K562 (cell line): ENCODE data around the gene STEEP1. TPM values are rescaled to one million over a fixed set of nuclear protein-coding genes. Genes with fewer than 3 reads are reported as not detected.

Source experiments
- ATAC-seq: fragments of 200-7000 bp; cut with Tn5 transposase; 3 replicates; pipeline ENCODE4 v1.9.1; 2020; ENCODE audit warnings: moderate library complexity
- BruUV-seq: library from RNA; stranded (reverse); fragments of 400-500 nt; replicated peaks from 2 replicates; lab custom pipeline; 2021; lab: Mats Ljungman, UMichigan
- CTCF ChIA-PET: fragments of 300-600 bp; formaldehyde crosslinking; extraction: SDS; loops from one replicate; lab custom pipeline; 2021; ENCODE audit warnings: low intra/inter-chr PET ratio; lab: Yijun Ruan, JAX
- POLR2A ChIA-PET: fragments of 300-600, 350-650 bp; sonication (Branson Sonifier 250); formaldehyde crosslinking; extraction: SDS; loops from one replicate; lab custom pipeline; 2021; ENCODE audit warnings: antibody characterized with exemption, inconsistent platforms; lab: Yijun Ruan, JAX
- DNase-seq, 4 experiments: peaks; one replicate each; pipeline versions ENCODE4 v3.0.0 to v3.0.0-alpha.2; 2011 to 2018; ENCODE audit warnings: low spot score in 3 of 4, mixed read lengths in 3 of 4; ENCODE audit errors: extremely low read depth in 1 of 4
- FAIRE-seq: peaks from 2 replicates; lab custom pipeline; 2011; peaks lifted over from hg19 to GRCh38; lab: Jason Lieb, UNC
- H2AFZ ChIP-seq: 2 replicates; pipeline ENCODE4 v1.6.0; 2011; ENCODE audit warnings: low read depth, low read length, control low read depth, inconsistent platforms
- H3K27ac ChIP-seq: fragments of 200-600 bp; 3 replicates; pipeline ENCODE4 v1.8.0; 2011; ENCODE audit warnings: low read depth, mild to moderate bottlenecking, control low read depth, inconsistent platforms, low read length, moderate library complexity, mixed read lengths; ENCODE audit errors: extremely low read depth
- H3K27me3 ChIP-seq, 2 experiments: fragments of 300-600 bp in 1 of 2; 2 replicates in 1 of 2; 3 replicates in 1 of 2; pipeline versions ENCODE4 v1.6.0 to v1.8.0; 2011; ENCODE audit warnings: inconsistent platforms in 2 of 2, low read length in 2 of 2, mild to moderate bottlenecking in 1 of 2, mixed read lengths in 1 of 2, moderate library complexity in 1 of 2; ENCODE audit not compliant: control insufficient read depth in 2 of 2, insufficient read depth in 2 of 2
- H3K36me3 ChIP-seq: fragments of 300-600 bp; 3 replicates; pipeline ENCODE4 v1.8.0; 2011; ENCODE audit warnings: mild to moderate bottlenecking, low read length, inconsistent platforms; ENCODE audit not compliant: control insufficient read depth, insufficient read depth
- H3K4me1 ChIP-seq, 2 experiments: fragments of 200-600 bp in 1 of 2; replicated peaks in 1 of 2; 2 replicates in 1 of 2; 3 replicates in 1 of 2; pipeline versions ENCODE4 v1.5.1 to v1.8.0; 2011; ENCODE audit warnings: inconsistent platforms in 2 of 2, low read length in 2 of 2, mild to moderate bottlenecking in 1 of 2, mixed read lengths in 1 of 2, moderate library complexity in 1 of 2; ENCODE audit not compliant: control insufficient read depth in 2 of 2, insufficient read depth in 2 of 2
- H3K4me2 ChIP-seq: 2 replicates; pipeline ENCODE4 v1.6.1; 2011; ENCODE audit warnings: low read length, control low read depth, inconsistent platforms, mixed read lengths; ENCODE audit not compliant: insufficient read depth
- H3K4me3 ChIP-seq: fragments of 200-600 bp; sonication (generic), shearing (Covaris generic); 2 replicates; pipeline ENCODE4 v1.5.1; 2016; ENCODE audit warnings: control low read depth, inconsistent platforms
- H3K79me2 ChIP-seq: fragments of 200-600 bp; 3 replicates; pipeline ENCODE4 v1.8.0; 2011; ENCODE audit warnings: low read length, inconsistent platforms; ENCODE audit not compliant: control insufficient read depth, insufficient read depth
- H3K9ac ChIP-seq, 2 experiments: 2 replicates each; pipeline versions ENCODE4 v1.6.0 to v1.6.1; 2011; ENCODE audit warnings: low read depth in 2 of 2, low read length in 2 of 2, control low read depth in 1 of 2, inconsistent platforms in 1 of 2, mild to moderate bottlenecking in 1 of 2, mixed read lengths in 1 of 2; ENCODE audit not compliant: insufficient read depth in 1 of 2
- H3K9me1 ChIP-seq: one replicate; pipeline ENCODE4 v1.6.0; 2011; ENCODE audit warnings: inconsistent platforms, mild to moderate bottlenecking, low read length, moderate library complexity; ENCODE audit not compliant: control insufficient read depth, insufficient read depth
- H3K9me3 ChIP-seq: replicated peaks from 2 replicates; pipeline ENCODE4 v1.5.1; 2011; ENCODE audit warnings: low read depth, low read length, inconsistent platforms; ENCODE audit not compliant: control insufficient read depth, insufficient read depth
- H4K20me1 ChIP-seq: replicated peaks from 2 replicates; pipeline ENCODE4 v1.6.1; 2011; ENCODE audit warnings: low read length, inconsistent platforms, mixed read lengths; ENCODE audit not compliant: control insufficient read depth, insufficient read depth
- CSDE1 ChIP-seq, 2 experiments: fragments of 450-650 bp; IDR thresholded peaks; 2 replicates each; pipeline ENCODE4 v1.6.1; 2016; ENCODE audit warnings: mild to moderate bottlenecking in 1 of 2
- FOXM1 ChIP-seq, 2 experiments: fragments of 450-650 bp in 1 of 2; sonication (generic) in 1 of 2; formaldehyde crosslinking in 1 of 2; IDR thresholded peaks; 2 replicates each; pipeline versions ENCODE4 v1.6.1 to v1.9.0; 2017 to 2022; ENCODE audit warnings: low read depth in 2 of 2, mild to moderate bottlenecking in 2 of 2, missing genetic modification reagents in 1 of 2, moderate library complexity in 1 of 2
- IFI16 ChIP-seq: fragments of 250-450 bp; sonication (Bioruptor Pico); IDR thresholded peaks from 2 replicates; pipeline ENCODE4 v2.1.2; 2022; ENCODE audit warnings: mild to moderate bottlenecking, inconsistent platforms
- POLR2B ChIP-seq: fragments of 450-650 bp; IDR thresholded peaks from 2 replicates; pipeline ENCODE4 v1.6.1; 2018; ENCODE audit warnings: low read depth; ENCODE audit not compliant: partially characterized antibody
- PPARD ChIP-seq: fragments of 250-450 bp; sonication (Bioruptor Pico); IDR thresholded peaks from 2 replicates; pipeline ENCODE4 v1.8.0; 2022; ENCODE audit warnings: inconsistent platforms, mild to moderate bottlenecking, moderate library complexity
- RBM34 ChIP-seq: fragments of 200-400 bp; formaldehyde crosslinking; IDR thresholded peaks from 2 replicates; pipeline ENCODE4 v1.6.1; 2018; ENCODE audit warnings: low read length, borderline replicate concordance; ENCODE audit not compliant: insufficient read depth
- RCOR1 ChIP-seq, 2 experiments: IDR thresholded peaks; 2 replicates each; pipeline ENCODE4 v1.6.1; 2012; ENCODE audit warnings: low read depth in 2 of 2, low read length in 2 of 2, borderline replicate concordance in 1 of 2, improper control_type of control experiment in 1 of 2
- SMAD1 ChIP-seq: fragments of 150-350 bp; IDR thresholded peaks from 2 replicates; pipeline ENCODE4 v1.6.1; 2014; ENCODE audit warnings: low read length, low read depth; ENCODE audit not compliant: partially characterized antibody
- TCF3 ChIP-seq: sonication (generic); formaldehyde crosslinking; IDR thresholded peaks from 2 replicates; pipeline ENCODE4 v1.4.0; 2020; ENCODE audit warnings: mild to moderate bottlenecking, missing genetic modification reagents
- ZBTB7A ChIP-seq: IDR thresholded peaks from 2 replicates; pipeline ENCODE4 v1.6.1; 2011; ENCODE audit warnings: low read depth, mild to moderate bottlenecking, low read length, moderate library complexity, borderline replicate concordance; ENCODE audit not compliant: control insufficient read depth
- ZNF76 ChIP-seq: fragments of 250-450 bp; sonication (Bioruptor Pico); IDR thresholded peaks from 2 replicates; pipeline ENCODE4 v1.4.0; 2020; ENCODE audit warnings: mild to moderate bottlenecking, moderate library complexity, borderline replicate concordance
- WGBS: fragments of 100-300 bp; shearing (Covaris generic); methylation state at CpG from one replicate; pipeline ENCODE4 v1.1.6; 2016; ENCODE audit warnings: low coverage, mixed read lengths; ENCODE audit not compliant: insufficient coverage; ENCODE audit errors: missing lambda C conversion rate; 5-methylcytosine and 5-hydroxymethylcytosine counted together
- in situ Hi-C: fragments of 300-500 bp; cut with MboI; formaldehyde crosslinking; loops from 4 replicates; pipeline ENCODE4 v1.15.0; 2018; ENCODE audit warnings: inconsistent platforms, mixed read lengths
- intact Hi-C: fragments of 100-400 bp; cut with micrococcal nuclease; formaldehyde crosslinking; loops from 2 replicates; pipeline ENCODE4 v1.14.2; 2022
- polyA plus RNA-seq, 8 experiments: library from polyadenylated mRNA; depleted of rRNA in 4 of 8; stranded (reverse) in 5 of 8; unstranded in 3 of 8; fragments of >200 nt; fragmentation: Nextera tagmentation in 2 of 8; fragmentation: Illumina TruSeq in 1 of 8; extraction: Ambion mirVana in 2 of 8; extraction: Trizol in 1 of 8; gene quantifications; 2 replicates each; pipeline versions ENCODE4 v1.2.1 to v1.2.3, GENCODE V29; 2011 to 2014; ENCODE audit warnings: inconsistent platforms in 1 of 8, missing spikeins in 1 of 8
- total RNA-seq, 7 experiments: library from RNA; depleted of rRNA in 6 of 7; stranded (reverse); fragments of >200 nt in 6 of 7; fragmentation: Illumina TruSeq in 2 of 7; extraction: Trizol in 2 of 7; gene quantifications; 2 replicates each; pipeline versions ENCODE4 v1.2.1 to v1.2.3, GENCODE V29; 2011 to 2021; ENCODE audit warnings: low replicate concordance in 1 of 7
- TF ChIP-seq, protein P1 (sequence below): fragments of 450-650 bp; formaldehyde crosslinking; IDR thresholded peaks from 2 replicates; pipeline ENCODE4 v1.4.0; 2020; ENCODE audit warnings: mild to moderate bottlenecking, moderate library complexity
- TF ChIP-seq, protein P2 (sequence below): sonication (generic); formaldehyde crosslinking; IDR thresholded peaks from 2 replicates; pipeline ENCODE4 v1.8.1; 2022; ENCODE audit warnings: missing genetic modification reagents
- TF ChIP-seq, protein P3 (sequence below): fragments of 450-650 bp; formaldehyde crosslinking; IDR thresholded peaks from 2 replicates; pipeline ENCODE4 v1.4.0; 2022; ENCODE audit warnings: missing genetic modification characterization

STEEP1 gene
- total and polyA plus RNA-seq, 9 of the 15 experiments (the other 6 are each of a cell fraction or from before 2014, with no cell fraction given), result 15.0 to 73.7 (median 40.3) TPM

DNA sequence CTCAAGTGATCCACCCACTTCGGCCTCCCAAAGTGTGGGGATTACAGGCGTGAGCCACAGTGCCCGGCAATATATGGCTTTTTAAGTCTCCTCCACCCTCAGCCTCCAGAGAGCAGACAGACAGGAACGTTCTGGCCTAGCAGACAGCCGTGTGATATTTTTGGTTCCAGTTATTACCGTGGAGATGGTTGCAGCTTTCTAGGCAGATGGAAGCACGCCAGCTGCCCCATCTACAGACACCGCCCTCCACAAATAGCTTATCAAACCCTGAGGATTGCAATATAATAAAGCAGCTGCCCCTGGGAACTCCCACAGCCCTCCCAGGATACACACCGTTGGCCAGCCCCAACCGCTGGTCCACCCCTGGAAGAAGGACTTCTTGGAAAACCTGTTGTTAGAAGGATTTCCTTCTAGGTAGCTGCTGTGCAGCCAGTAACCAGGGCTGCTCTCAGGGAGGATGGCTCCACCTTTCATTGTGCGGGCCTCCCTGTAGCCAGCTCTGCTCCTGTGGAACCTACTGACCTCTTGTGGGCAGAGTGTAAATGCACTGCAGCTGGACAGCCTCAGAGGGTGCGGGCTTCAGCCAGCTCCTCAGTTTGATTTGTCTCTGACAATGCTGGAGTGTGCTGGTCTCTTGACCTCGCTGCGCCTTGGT is 52.9 kb downstream of the STEEP1 start:
- ChIA-PET CTCF (interaction anchor here (0.6 to 1.5 kb wide), 4 partner anchors 23 to 246 kb away, joined by 3 to 8 read pairs (median 4); no protein-coding TSS in a partner anchor), POLR2A (interaction anchor here (0.5 to 1.1 kb wide), 7 partner anchors 35 to 311 kb away, joined by 4 to 7 read pairs (median 5); partner anchors contain the start of gene RPL39)
- H3K79me2 ChIP-seq, result no peaks in the 10 kb centered on the region
- in situ Hi-C loops, result loop anchor here (10.0 kb wide), 2 partner anchors 253 to 363 kb away; partner anchors contain the start of genes NDUFA1 and RNF113A
- no peak overlapping the region for H3K27ac ChIP-seq
- H3K27me3 ChIP-seq, result peaks cover 0 to 5% of the 10 kb centered on the region in 2 experiments; a peak in 1 of 5 replicates
- 0 out of 2 replicates have a peak overlapping the region, but pooled peaks have one; percentile 63 for H2AFZ ChIP-seq
- 17% methylated on average over 14 of the region's 14 CpGs for WGBS
- no peaks in the 10 kb centered on the region; a peak in 2 of 5 replicates for H3K4me1 ChIP-seq
- H3K36me3 ChIP-seq, result no peaks in the 10 kb centered on the region
- no peak overlapping the region for H3K4me3 ChIP-seq
- no peaks in the 10 kb centered on the region for H3K9me3 ChIP-seq
- H3K4me2 ChIP-seq, result peak overlapping the region; percentile 7; the same call in 1 of the 2 replicates
- H3K9me1 ChIP-seq, result no peaks in the 10 kb centered on the region
- FAIRE-seq (peak; percentile 52), ATAC-seq (peak; percentile 99), DNase-seq (peak; percentile 50 to 80 (median 66))
- H3K9ac ChIP-seq, result no peak overlapping the region; a peak in 1 of 4 replicates
- intact Hi-C loops, result loop anchor here (1.0 to 10.0 kb wide), 7 partner anchors 24 to 433 kb away; partner anchors contain the start of genes NKAP, NKRF and SLC25A5
- H4K20me1 ChIP-seq, result no peaks in the 10 kb centered on the region
- BruUV-seq, result no TSS peak
- TF ChIP-seq TCF3 (CRISPR knock-in tag), result no peak
- TF ChIP-seq, protein P1, sequence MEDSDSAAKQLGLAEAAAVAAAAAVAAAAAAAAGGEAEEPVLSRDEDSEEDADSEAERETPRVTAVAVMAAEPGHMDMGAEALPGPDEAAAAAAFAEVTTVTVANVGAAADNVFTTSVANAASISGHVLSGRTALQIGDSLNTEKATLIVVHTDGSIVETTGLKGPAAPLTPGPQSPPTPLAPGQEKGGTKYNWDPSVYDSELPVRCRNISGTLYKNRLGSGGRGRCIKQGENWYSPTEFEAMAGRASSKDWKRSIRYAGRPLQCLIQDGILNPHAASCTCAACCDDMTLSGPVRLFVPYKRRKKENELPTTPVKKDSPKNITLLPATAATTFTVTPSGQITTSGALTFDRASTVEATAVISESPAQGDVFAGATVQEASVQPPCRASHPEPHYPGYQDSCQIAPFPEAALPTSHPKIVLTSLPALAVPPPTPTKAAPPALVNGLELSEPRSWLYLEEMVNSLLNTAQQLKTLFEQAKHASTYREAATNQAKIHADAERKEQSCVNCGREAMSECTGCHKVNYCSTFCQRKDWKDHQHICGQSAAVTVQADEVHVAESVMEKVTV (CRISPR knock-in tag), result peak; percentile 43; the same call in 1 of the 2 replicates
- no peak for TF ChIP-seq POLR2B
- TF ChIP-seq IFI16 (CRISPR knock-in tag), result no peak
- TF ChIP-seq FOXM1 (IDR thresholded peaks at IDR 0.05; ENCODE audit: low read depth), result no peak
- no peak for TF ChIP-seq FOXM1 (CRISPR knock-in tag; IDR thresholded peaks at IDR 0.05; ENCODE audit: low read depth)
- 0 out of 4 replicates have a peak, but pooled peaks of 1 of the 2 experiments have one; percentile 39 for TF ChIP-seq RCOR1 (IDR thresholded peaks at IDR 0.05; ENCODE audit: borderline replicate concordance in 1 of 2, low read depth in 2 of 2, low read length in 2 of 2)
- TF ChIP-seq ZBTB7A, result no peak
- no peak for TF ChIP-seq ZNF76 (CRISPR knock-in tag)
- TF ChIP-seq RBM34, result no peak
- TF ChIP-seq CSDE1 (IDR thresholded peaks at IDR 0.05), result no peak
- TF ChIP-seq PPARD, result no peak
- TF ChIP-seq, protein P2, sequence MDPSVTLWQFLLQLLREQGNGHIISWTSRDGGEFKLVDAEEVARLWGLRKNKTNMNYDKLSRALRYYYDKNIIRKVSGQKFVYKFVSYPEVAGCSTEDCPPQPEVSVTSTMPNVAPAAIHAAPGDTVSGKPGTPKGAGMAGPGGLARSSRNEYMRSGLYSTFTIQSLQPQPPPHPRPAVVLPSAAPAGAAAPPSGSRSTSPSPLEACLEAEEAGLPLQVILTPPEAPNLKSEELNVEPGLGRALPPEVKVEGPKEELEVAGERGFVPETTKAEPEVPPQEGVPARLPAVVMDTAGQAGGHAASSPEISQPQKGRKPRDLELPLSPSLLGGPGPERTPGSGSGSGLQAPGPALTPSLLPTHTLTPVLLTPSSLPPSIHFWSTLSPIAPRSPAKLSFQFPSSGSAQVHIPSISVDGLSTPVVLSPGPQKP (CRISPR knock-in tag), result no peak
- TF ChIP-seq, protein P3, sequence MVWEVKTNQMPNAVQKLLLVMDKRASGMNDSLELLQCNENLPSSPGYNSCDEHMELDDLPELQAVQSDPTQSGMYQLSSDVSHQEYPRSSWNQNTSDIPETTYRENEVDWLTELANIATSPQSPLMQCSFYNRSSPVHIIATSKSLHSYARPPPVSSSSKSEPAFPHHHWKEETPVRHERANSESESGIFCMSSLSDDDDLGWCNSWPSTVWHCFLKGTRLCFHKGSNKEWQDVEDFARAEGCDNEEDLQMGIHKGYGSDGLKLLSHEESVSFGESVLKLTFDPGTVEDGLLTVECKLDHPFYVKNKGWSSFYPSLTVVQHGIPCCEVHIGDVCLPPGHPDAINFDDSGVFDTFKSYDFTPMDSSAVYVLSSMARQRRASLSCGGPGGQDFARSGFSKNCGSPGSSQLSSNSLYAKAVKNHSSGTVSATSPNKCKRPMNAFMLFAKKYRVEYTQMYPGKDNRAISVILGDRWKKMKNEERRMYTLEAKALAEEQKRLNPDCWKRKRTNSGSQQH (CRISPR knock-in tag), result no peak
- no peak for TF ChIP-seq SMAD1
